HG03025 (cell line): ENCODE results near the gene ZNF165.
"Not testable (repeated sequence)": the region's sequence is repeated elsewhere in the genome, so short reads cannot be mapped to it uniquely, and the experiment has no call there.

ENCODE experiments used
- ATAC-seq: cut with Tn5 transposase; IDR thresholded peaks from one replicate; pipeline ENCODE4 v1.9.1; 2021; ENCODE audit warnings: mild to moderate bottlenecking, moderate library complexity; ENCODE audit not compliant: unreplicated experiment, low FRiP score

The ZNF165 gene

GRCh38 chr6:28118217-28118616 lies 37.8 kb downstream of the ZNF165 start:
- ATAC-seq = no peak

- ATAC-seq = no peak
These were observed 41.5 kb downstream of the ZNF165 start for GRCh38 chr6:28121876-28122275.

GRCh38 chr6:28122283-28122682 lies 41.9 kb downstream of the ZNF165 start:
- ATAC-seq = not testable (repeated sequence)

- ATAC-seq = peak; percentile 97
These were observed 44.1 kb downstream of the ZNF165 start, which contains the start of gene ZSCAN16 for GRCh38 chr6:28124350-28124970. Gene ZSCAN16 (plus strand): TSS chr6:28124609. CDS start chr6:28125444, 835 bp downstream.

GRCh38 chr6:28124971-28125353 lies 44.6 kb downstream of the ZNF165 start:
- ATAC-seq = no peak

- no peak for ATAC-seq
These were observed 45.0 kb downstream of the ZNF165 start for GRCh38 chr6:28125401-28125800.

- no peak for ATAC-seq
These were observed 53.6 kb downstream of the ZNF165 start for GRCh38 chr6:28134015-28134414.

GRCh38 chr6:28134716-28135115 lies 54.3 kb downstream of the ZNF165 start:
- ATAC-seq = no peak

GRCh38 chr6:28135393-28135792 lies 55.0 kb downstream of the ZNF165 start:
- ATAC-seq = no peak

GRCh38 chr6:28136585-28137504 lies 56.5 kb downstream of the ZNF165 start:
- peak; percentile 61 for ATAC-seq

- ATAC-seq = no peak
These were observed 57.2 kb downstream of the ZNF165 start for GRCh38 chr6:28137505-28137981.
